ENCODE measurements around the gene EVL.

The EVL gene

GRCh38 chr14:100084591-100084990 is 19.4 kb downstream of the EVL start:
- DNase-seq (ENCODE audit: low spot score) = no peak

GRCh38 chr14:100085462-100085861 is 20.2 kb downstream of the EVL start:
- no peak for DNase-seq (ENCODE audit: low spot score)

- DNase-seq (ENCODE audit: low spot score) = no peak
Measured at GRCh38 chr14:100086361-100086760, 21.1 kb downstream of the EVL start.

GRCh38 chr14:100088226-100088625 is 23.0 kb downstream of the EVL start:
- no peak for DNase-seq (ENCODE audit: low spot score)

GRCh38 chr14:100091386-100091785 is 26.2 kb downstream of the EVL start:
- no peak for DNase-seq (ENCODE audit: low spot score)

GRCh38 chr14:100092832-100093231 is 27.6 kb downstream of the EVL start:
- no peak for DNase-seq (ENCODE audit: low spot score)

GRCh38 chr14:100093319-100093718 is 28.1 kb downstream of the EVL start:
- DNase-seq (ENCODE audit: low spot score) = no peak

GRCh38 chr14:100096656-100097055 is 31.4 kb downstream of the EVL start:
- peak; percentile 59 for DNase-seq (ENCODE audit: low spot score)

- DNase-seq (ENCODE audit: low spot score) = no peak
Measured at GRCh38 chr14:100098171-100098570, 32.9 kb downstream of the EVL start.

GRCh38 chr14:100100032-100100703 is 34.9 kb downstream of the EVL start:
- DNase-seq (ENCODE audit: low spot score) = no peak

GRCh38 chr14:100102156-100102785 is 37.0 kb downstream of the EVL start:
- no peak for DNase-seq (ENCODE audit: low spot score)

GRCh38 chr14:100103250-100104005 is 38.2 kb downstream of the EVL start:
- no peak for DNase-seq (ENCODE audit: low spot score)

- DNase-seq (ENCODE audit: low spot score) = no peak
Measured at GRCh38 chr14:100104006-100104352, 38.8 kb downstream of the EVL start.

- no peak for DNase-seq (ENCODE audit: low spot score)
Measured at GRCh38 chr14:100104523-100105300, 39.5 kb downstream of the EVL start.

GRCh38 chr14:100105357-100106169 is 40.3 kb downstream of the EVL start:
- no peak for DNase-seq (ENCODE audit: low spot score)

GRCh38 chr14:100106250-100107112 is 41.3 kb downstream of the EVL start:
- DNase-seq (ENCODE audit: low spot score) = no peak

- DNase-seq (ENCODE audit: low spot score) = no peak
Measured at GRCh38 chr14:100107236-100107635, 42.0 kb downstream of the EVL start.

- peak; percentile 92 for DNase-seq (ENCODE audit: low spot score)
Measured at GRCh38 chr14:100108042-100108825, 43.0 kb downstream of the EVL start.

- DNase-seq (ENCODE audit: low spot score) = peak; percentile 40
Measured at GRCh38 chr14:100108840-100109593, 43.8 kb downstream of the EVL start.

All from GM03348 (cell line).